ENCODE measurements around the gene C10orf90. TPM values are rescaled to one million over a fixed set of nuclear protein-coding genes. Genes with fewer than 3 reads are reported as not detected.
A peak's percentile ranks its signal among the peaks of the same experiment; 100 is the strongest.

C10orf90 gene
- total and polyA plus RNA-seq, 2 of the 8 experiments (the other 6 are each of a cell fraction or from before 2014, with no cell fraction given), result 0.21 TPM; not detected in 1

DNA sequence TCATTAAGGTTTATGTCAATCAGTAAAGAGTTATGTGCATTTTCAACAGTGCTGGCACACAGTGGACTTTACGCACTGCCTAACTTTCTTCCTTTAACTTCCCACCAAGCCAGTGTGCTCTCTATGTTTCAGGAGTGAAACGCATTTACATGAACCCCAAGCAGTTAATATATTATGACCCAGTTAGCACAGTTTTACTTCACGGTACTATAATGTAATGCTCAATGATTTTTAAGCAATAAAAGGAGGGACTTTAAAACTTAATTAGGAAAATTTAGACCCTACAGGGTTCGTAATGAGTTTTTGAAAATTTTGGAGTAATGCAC, 100.3 kb downstream of the C10orf90 start:
- no peak overlapping the region; the same call in 1 of the 2 replicates for H3K18ac ChIP-seq (ENCODE audit: extremely low read depth, low read length)
- H3K4ac ChIP-seq (replicated peaks; ENCODE audit: insufficient read length, low read depth, low read length), result no peak overlapping the region
- whole genome bisulfite sequencing, 2 experiments (ENCODE audit: extremely low coverage in 1 of 2, insufficient coverage in 1 of 2, insufficient read length in 1 of 2, insufficient replicate concordance in 2 of 2, low coverage in 1 of 2, low lambda C conversion rate in 2 of 2, missing lambda C conversion rate in 1 of 2), result 79% methylated on average over 4 of the region's 4 CpGs; no CpG with 5 or more reads in 1 of the 2 experiments
- no peaks in the 10 kb centered on the region for H3K79me1 ChIP-seq (ENCODE audit: low read depth, low read length)
- H3K79me2 ChIP-seq (ENCODE audit: control insufficient read depth in 1 of 2, insufficient read depth in 2 of 2, low read length in 2 of 2), result no peaks in the 10 kb centered on the region
- peaks cover 4 to 10% of the 10 kb centered on the region in 2 experiments; a peak in 2 of 4 replicates for H3K9me3 ChIP-seq (ENCODE audit: insufficient read depth in 2 of 2, low read depth in 1 of 2, low read length in 1 of 2)
- H3K23ac ChIP-seq (ENCODE audit: insufficient read length), result no peak overlapping the region
- peaks cover 7 to 11% (median 9%) of the 10 kb centered on the region in 4 experiments; a peak in 5 of 7 replicates for H3K4me1 ChIP-seq (replicated peaks in 1 of 4; ENCODE audit: control insufficient read depth in 3 of 4, insufficient read depth in 4 of 4, low read length in 3 of 4)
- H2BK120ac ChIP-seq (replicated peaks; ENCODE audit: low read depth, low read length), result no peak overlapping the region
- no peak overlapping the region for H3K4me2 ChIP-seq (ENCODE audit: insufficient read depth in 1 of 2, low read depth in 2 of 2, low read length in 2 of 2)
- no peak for DNase-seq (ENCODE audit: low read depth in 1 of 2, low spot score in 2 of 2)
- no peak overlapping the region for H4K91ac ChIP-seq (replicated peaks; ENCODE audit: insufficient read length, low read length)
- H2BK12ac ChIP-seq (ENCODE audit: low read depth, low read length), result 0 out of 2 replicates have a peak overlapping the region, but pooled peaks have one; percentile 60
- no peaks in the 10 kb centered on the region; a peak in 1 of 8 replicates for H3K36me3 ChIP-seq (ENCODE audit: control insufficient read depth in 2 of 4, insufficient read depth in 4 of 4, low read length in 3 of 4)
- no peaks in the 10 kb centered on the region; the same call in 1 of the 2 replicates for H3K23me2 ChIP-seq (ENCODE audit: low read depth, low read length)
- H4K8ac ChIP-seq (ENCODE audit: extremely low read depth, insufficient read depth, low read length), result no peak overlapping the region
- ChIA-PET CTCF (ENCODE audit: partially characterized antibody) (interaction anchor here (1.9 kb wide), 1 partner anchor 28 kb away, joined by 12 read pairs; no protein-coding TSS in a partner anchor), POLR2A (ENCODE audit: partially characterized antibody) (no interaction called here)
- H3K14ac ChIP-seq (ENCODE audit: insufficient read length), result no peak overlapping the region
- no peak overlapping the region for H2AFZ ChIP-seq (ENCODE audit: low read length)
- H2AK5ac ChIP-seq (ENCODE audit: low read depth, low read length), result no peak overlapping the region
- no peak overlapping the region for H3K27ac ChIP-seq (ENCODE audit: low read depth, low read length)
- no peak for FAIRE-seq
- H3K56ac ChIP-seq (replicated peaks; ENCODE audit: insufficient read length, low read depth, low read length), result no peak overlapping the region
- no peaks in the 10 kb centered on the region for H4K20me1 ChIP-seq (replicated peaks in 1 of 2; ENCODE audit: control insufficient read depth in 1 of 2, insufficient read depth in 2 of 2, low read length in 2 of 2)
- H2BK5ac ChIP-seq (ENCODE audit: low read depth, low read length), result no peak overlapping the region
- H2BK20ac ChIP-seq (ENCODE audit: low read length), result 0 out of 2 replicates have a peak overlapping the region, but pooled peaks have one; percentile 32
- H3K9ac ChIP-seq (replicated peaks in 1 of 4; ENCODE audit: extremely low read depth in 1 of 4, low read depth in 3 of 4, low read length in 3 of 4), result no peak overlapping the region
- H4K5ac ChIP-seq (ENCODE audit: insufficient read length, low read depth, low read length), result no peak overlapping the region
- H2BK15ac ChIP-seq (ENCODE audit: low read length), result no peak overlapping the region
- no peak overlapping the region for H3K4me3 ChIP-seq (ENCODE audit: extremely low read depth in 1 of 4, insufficient read depth in 2 of 4, low read depth in 3 of 4, low read length in 4 of 4)
- H3K27me3 ChIP-seq (replicated peaks in 1 of 4; ENCODE audit: control insufficient read depth in 3 of 4, extremely low read depth in 1 of 4, insufficient read depth in 3 of 4, low read length in 3 of 4), result no peaks in the 10 kb centered on the region
- TF ChIP-seq TAF1 (IDR thresholded peaks at IDR 0.05; ENCODE audit: low read depth, low read length), result no peak

Measured in H1 (cell line).